GM23338 (cell line): ENCODE results near the gene ACP3.

Experiments
- CREB1 ChIP-seq: fragments of 250-450 bp; sonication (Bioruptor Pico); IDR thresholded peaks from 2 replicates; pipeline ENCODE4 v1.5.0; 2020; ENCODE audit warnings: low read depth, mild to moderate bottlenecking, moderate library complexity
- CTCF ChIP-seq, 2 experiments: fragments of 200-600 bp in 1 of 2; sonication (generic) in 1 of 2; conservative IDR thresholded peaks; 2 replicates each; pipeline versions ENCODE4 v1.5.1 to v1.6.1; 2016 to 2017; ENCODE audit warnings: antibody characterized with exemption in 2 of 2, low read depth in 2 of 2, mild to moderate bottlenecking in 2 of 2, moderate library complexity in 1 of 2
- ETS1 ChIP-seq: IDR thresholded peaks from 2 replicates; pipeline ENCODE4 v1.6.1; 2016; ENCODE audit warnings: antibody characterized with exemption
- EZH2 ChIP-seq: fragments of 200-600 bp; sonication (generic); IDR thresholded peaks from one replicate; pipeline ENCODE4 v1.8.0; 2017; ENCODE audit warnings: antibody characterized with exemption, mild to moderate bottlenecking, low read depth; ENCODE audit not compliant: unreplicated experiment
- EZH2phosphoT487 ChIP-seq: fragments of 200-600 bp; sonication (generic); IDR thresholded peaks from one replicate; pipeline ENCODE4 v1.8.1; 2018; ENCODE audit warnings: antibody characterized with exemption; ENCODE audit not compliant: unreplicated experiment
- JUNB ChIP-seq: IDR thresholded peaks from one replicate; pipeline ENCODE4 v1.6.1; 2016; ENCODE audit warnings: antibody characterized with exemption; ENCODE audit not compliant: unreplicated experiment
- POLR2AphosphoS5 ChIP-seq: IDR thresholded peaks from 2 replicates; pipeline ENCODE4 v1.6.1; 2016; ENCODE audit warnings: antibody characterized with exemption, low read depth
- TF ChIP-seq, protein P1 (sequence below): IDR thresholded peaks from one replicate; pipeline ENCODE4 v1.6.1; 2018; ENCODE audit warnings: antibody characterized with exemption; ENCODE audit not compliant: unreplicated experiment

- TF ChIP-seq CTCF (conservative IDR thresholded peaks at IDR 0.05; ENCODE audit: low read depth in 2 of 2) (no peak), EZH2phosphoT487 (no peak), POLR2AphosphoS5 (no peak), JUNB (no peak), EZH2 (no peak), ETS1 (no peak), CREB1 (CRISPR knock-in tag) (no peak)
- TF ChIP-seq, protein P1, sequence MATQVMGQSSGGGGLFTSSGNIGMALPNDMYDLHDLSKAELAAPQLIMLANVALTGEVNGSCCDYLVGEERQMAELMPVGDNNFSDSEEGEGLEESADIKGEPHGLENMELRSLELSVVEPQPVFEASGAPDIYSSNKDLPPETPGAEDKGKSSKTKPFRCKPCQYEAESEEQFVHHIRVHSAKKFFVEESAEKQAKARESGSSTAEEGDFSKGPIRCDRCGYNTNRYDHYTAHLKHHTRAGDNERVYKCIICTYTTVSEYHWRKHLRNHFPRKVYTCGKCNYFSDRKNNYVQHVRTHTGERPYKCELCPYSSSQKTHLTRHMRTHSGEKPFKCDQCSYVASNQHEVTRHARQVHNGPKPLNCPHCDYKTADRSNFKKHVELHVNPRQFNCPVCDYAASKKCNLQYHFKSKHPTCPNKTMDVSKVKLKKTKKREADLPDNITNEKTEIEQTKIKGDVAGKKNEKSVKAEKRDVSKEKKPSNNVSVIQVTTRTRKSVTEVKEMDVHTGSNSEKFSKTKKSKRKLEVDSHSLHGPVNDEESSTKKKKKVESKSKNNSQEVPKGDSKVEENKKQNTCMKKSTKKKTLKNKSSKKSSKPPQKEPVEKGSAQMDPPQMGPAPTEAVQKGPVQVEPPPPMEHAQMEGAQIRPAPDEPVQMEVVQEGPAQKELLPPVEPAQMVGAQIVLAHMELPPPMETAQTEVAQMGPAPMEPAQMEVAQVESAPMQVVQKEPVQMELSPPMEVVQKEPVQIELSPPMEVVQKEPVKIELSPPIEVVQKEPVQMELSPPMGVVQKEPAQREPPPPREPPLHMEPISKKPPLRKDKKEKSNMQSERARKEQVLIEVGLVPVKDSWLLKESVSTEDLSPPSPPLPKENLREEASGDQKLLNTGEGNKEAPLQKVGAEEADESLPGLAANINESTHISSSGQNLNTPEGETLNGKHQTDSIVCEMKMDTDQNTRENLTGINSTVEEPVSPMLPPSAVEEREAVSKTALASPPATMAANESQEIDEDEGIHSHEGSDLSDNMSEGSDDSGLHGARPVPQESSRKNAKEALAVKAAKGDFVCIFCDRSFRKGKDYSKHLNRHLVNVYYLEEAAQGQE, result no peak
These were observed 88.5 kb downstream of the ACP3 start for GRCh38 chr3:132405609-132406299.
